GM19372 (cell line): Measurements from ENCODE around the gene COA6.
"Not testable (repeated sequence)": the region's sequence is repeated elsewhere in the genome, so short reads cannot be mapped to it uniquely, and the experiment has no call there.

Experiments used
- ATAC-seq: cut with Tn5 transposase; IDR thresholded peaks from one replicate; pipeline ENCODE4 v1.9.1; 2021; ENCODE audit warnings: mild to moderate bottlenecking, low read depth, moderate library complexity; ENCODE audit not compliant: unreplicated experiment

COA6 gene

DNA sequence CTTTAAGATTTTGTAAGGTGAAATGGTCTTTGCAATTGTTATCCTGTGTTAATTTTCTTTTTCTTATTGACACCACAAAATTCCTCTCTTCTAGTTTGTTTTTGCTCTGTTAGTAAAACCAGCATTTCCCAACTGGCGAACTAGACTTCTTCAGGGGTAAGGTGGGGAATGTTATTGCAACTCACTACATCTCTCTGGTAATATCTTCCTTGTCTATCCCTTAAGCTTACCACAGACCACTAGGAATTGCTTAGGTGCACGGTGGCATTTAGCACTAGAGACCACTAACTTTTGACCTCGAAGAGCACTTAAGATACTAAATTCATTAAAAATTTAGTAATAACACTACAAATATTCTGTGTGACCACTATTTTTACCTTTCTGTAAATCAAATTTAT is 4.2 kb upstream of the COA6 start:
- ATAC-seq = no peak

DNA sequence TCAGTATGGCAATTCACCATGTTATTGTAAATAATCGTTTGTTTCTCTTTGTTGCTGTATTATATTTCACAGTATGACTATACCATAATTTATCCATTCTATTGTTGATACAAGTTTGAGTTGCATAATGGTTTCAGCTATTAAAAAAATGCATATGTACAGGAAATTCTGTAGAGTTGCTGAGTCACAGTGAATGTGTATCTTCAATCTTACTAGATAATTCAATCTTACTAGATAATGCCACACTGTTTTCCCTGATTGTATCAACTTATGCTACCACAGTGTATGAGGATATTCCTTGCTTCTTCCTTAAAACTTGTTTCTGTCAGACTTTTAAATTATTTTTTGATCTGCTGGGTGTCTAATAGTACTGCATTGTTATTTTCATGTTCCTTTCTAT is 3.5 kb upstream of the COA6 start:
- no peak for ATAC-seq

DNA sequence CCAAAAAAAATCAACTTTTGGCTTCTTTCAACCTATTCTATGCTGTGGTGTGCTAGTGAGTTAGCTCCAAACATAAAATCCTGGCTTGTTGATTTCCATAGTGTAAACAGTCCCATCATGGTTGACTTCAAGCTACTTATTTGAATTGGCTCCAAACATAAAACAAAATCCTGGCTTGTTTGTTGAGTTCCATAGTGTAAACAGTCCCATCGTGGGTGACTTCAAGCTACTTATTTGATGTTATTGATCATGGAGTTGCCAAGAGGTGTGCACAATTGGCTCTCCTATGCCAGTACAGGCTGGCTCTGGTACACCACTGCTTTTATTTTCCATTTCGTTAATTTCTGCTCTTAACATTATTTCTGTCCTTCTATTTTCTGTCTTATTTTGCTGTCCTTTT is 1.8 kb upstream of the COA6 start:
- no peak for ATAC-seq

DNA sequence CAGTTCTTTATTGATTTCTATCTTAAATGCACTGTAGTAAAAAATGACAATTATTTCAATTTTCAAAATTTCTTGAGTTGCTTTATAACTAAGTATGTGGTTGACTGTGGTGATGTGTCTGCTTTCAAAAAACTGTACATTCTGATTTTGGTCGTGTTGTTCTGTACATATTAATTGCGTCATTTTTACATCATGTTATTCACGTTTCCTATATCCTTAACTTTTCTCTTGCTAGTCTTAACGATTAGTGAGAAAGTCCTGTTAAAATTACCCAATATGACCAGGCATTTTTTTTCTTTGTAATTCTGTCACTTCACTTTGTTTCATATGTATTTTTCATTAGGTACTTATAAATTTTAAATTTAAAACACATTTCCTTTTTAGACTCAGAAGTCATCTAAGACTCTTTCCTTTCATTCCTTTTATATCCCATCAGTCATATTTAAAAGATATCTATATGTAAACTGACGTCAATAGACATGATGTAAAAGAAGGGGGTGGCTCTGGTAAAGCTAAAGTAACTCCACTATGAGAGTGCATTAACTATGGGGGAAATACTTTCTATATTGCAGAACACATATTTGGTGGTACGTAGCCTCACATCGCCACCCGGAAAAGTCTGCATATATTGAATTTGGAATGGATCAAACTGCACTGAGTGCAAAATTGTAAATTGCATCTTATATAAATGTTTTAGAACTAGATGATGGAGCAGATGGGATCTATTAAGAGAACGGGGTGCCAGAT is 1.1 kb upstream of the COA6 start:
- no peak for ATAC-seq

DNA sequence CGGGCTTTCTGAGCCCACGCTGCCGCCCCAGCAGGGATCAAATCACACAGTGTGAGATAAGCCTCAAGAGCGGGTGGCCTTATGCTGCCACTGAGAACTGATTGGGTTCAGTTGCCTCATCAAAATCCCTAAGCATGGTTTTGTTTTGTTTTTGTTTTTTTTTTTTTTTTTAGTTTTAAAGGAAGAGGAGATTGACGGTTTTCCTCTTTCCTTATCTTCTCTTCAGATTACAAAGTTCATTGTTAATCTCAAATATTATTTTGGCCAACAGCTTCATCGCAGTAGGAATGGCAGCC is 651 bp downstream of the COA6 start:
- peak; percentile 20 for ATAC-seq

DNA sequence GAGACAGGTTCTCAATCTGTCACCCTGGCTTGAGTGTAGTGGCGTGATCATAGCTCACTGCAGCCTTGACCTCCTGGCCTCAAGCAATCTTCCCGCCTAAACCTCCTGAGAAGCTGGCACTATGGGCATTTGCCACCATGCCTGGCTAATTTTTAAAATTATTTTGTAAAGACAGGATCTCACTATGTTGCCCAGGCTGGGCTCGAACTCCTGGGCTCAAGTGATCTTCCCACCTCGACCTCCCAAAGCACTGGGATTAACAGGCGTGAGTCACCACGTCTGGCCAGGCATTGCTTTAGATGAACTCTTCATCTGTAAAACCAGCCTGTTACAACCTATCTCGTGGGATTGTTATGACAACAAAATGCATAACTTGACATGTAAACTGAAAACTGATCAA is 2.4 kb downstream of the COA6 start:
- no peak for ATAC-seq

DNA sequence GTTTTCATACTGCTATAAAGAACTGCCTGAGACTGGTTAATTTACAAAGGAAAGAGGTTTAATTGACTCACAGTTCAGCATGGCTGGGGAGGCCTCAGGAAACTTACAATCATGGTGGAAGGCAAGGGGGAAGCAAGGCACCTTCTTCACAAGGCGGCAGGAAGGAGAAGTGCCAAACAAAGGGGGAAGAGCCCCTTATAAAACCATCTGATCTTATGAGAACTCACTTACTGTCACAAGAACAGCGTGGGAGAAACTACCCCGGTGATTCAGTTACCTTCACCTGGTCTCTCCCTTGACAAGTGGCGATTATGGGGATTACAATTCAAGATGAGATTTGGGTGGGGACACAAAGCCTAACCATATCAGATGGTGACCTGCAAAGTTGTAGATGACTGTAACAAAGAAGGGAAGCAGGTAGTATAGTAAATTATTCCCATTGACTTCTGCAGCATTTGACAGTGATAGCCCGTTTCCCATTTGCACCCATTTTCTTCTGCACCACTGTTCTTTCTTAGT is 6.4 kb downstream of the COA6 start:
- ATAC-seq = not testable (repeated sequence)

DNA sequence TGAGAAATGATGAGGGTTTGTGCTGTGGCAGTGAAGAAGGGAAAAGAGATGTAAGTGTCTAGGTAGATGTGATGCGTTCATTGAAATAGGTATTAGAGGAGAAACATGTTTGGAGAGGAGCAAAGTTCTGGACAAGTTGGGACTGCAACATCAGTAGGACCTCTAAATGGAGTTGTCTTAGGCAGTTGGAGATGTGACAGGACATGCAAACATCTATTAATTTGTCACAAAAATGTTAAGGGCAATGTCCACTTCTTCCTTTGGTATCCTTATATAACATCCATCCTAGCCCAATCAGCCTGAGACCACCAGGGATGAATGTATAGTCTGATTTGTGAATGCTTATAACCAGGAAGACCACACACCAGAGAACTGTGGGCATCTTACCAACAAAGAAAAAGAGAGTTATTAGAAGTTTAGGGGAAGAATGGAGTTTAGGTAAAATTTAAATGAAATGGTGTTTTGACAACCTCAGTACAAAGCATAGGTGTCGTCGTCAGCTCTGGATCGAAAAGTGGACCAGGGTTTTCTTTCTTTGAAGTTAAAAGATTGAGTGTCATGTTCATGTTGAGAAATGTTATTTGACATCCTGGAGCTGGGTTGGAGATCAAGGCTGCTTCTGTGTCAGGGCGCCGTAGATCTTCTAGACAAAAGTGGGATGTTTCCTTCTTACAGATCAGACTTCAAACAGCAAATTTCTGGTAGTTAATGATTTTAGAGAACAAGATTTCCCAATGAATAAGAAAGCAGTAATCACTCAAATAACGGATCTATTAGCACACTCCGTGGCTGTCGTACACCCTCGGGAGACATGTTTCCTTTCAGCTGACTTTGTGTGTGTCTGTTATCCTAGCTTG is 8.7 kb downstream of the COA6 start:
- ATAC-seq = no peak

DNA sequence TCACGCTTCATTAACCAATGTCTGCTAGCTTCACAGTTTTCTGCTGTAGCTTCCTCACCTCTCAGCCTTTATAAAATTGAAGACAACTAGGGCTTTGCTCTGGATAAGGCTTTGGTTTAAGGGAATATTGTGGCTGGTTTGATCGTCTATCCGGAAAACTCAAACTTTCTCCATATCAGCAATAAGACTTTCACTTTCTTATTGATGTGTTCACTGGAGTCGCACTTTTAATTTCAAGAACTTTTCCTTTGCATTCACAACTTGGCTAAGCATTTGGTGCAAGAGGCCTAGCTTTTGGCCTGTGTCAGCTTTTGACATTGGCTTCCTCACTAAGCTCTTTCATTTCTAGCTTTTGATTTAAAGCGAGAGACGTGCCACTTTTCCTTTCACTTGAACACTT is 12.9 kb downstream of the COA6 start:
- ATAC-seq = no peak

DNA sequence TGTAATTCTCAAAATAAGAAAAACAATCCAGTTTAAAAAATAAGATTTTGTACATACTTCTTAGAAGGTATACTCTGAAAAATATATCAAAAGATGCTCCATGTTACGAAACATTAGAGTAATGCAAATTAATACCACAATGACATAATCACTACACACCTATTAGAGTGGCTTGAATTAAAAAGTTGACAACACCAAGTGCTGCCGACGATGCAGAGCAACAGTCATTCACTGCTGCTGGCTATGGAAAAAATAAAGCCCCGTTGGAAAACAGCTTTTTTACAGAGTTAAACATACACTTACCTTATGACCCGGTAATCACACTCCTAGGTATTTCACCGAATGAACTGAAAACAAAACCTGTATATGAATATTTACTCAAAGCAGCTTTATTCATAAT is 14.8 kb downstream of the COA6 start:
- ATAC-seq = no peak

GRCh38 chr1:234393190-234393589 is 19.9 kb downstream of the COA6 start:
- ATAC-seq = no peak

DNA sequence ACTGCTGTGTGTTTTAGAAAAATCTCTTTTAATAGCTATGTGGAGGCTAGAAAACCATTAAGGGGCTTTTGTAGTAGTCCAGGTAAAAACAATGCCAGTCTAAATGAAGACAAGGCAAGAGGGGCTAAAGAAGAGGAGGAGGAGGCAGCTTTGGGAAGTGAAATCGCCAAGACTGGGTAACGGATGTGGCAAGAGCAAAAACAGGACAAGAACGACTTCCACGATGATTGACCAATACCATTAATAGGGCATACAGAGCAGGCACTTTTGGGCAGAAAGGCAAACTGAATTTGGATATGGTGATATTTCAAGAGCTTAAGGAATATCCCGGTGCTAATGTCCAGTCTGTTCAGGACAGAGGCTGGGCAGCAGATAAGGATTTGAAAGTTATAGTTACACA is 22.0 kb downstream of the COA6 start:
- no peak for ATAC-seq

DNA sequence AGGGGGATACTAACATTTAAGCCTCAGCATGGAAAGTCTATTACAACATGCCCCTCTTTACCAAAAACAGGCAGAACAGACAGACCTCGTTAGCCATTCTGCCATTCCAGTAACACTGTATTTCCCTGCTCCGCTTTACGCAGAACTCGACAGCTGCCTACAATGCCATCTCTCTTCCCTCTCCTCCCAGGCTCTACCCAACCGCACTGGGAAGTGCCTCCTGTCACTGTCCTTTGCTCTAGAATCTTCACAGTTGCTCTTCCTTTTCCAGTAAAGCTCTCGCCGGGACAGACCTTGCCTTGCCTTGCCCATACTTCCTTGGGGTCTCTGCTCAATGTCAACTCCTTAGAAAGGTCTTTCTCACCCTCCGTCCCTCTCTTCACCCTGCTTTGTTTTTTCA is 22.8 kb downstream of the COA6 start:
- no peak for ATAC-seq

DNA sequence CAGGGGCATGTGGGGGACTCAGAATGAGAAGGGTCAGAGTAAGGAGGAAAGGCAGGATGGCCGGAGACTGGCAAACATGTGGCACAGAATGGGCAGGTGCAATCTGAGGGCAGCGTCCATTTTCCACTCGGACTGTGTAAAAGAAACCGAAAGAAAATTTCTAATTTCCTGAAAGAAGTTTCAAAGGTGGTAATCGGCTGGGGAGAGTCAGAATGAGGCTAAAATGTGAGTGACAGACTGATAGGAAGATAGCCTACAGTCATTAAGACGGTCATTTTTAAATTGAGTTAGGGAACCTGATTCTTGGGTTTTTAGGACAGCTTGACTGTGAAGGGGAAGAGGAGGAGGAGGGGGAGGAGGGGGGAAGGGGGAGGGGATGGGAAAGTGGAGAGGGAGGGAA is 23.6 kb downstream of the COA6 start:
- no peak for ATAC-seq

- no peak for ATAC-seq
Measured at GRCh38 chr1:234397732-234398131, 24.5 kb downstream of the COA6 start.

DNA sequence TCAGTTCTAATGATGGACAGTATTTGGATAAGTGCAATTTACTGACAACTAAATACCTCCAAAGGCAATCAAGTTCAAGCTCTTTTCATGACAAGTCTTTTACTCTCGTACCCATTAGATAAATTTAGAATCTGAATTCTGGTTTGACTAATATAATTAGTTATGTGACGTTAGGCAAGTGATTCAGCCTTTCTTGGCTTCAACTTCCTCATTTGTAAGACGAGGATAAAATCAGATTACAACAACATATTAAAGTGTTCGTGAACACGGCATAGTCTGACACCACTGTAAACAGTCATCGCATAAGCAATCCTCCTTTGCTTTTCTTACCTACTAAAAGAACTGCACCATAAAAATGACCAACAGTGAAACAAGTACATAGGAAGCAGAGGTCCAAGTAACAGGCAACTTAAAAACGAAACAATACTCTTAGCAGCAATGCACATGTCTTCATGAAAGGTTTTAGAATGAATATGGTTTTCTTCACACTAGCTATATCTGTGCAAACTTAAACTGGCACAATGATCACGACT is 25.7 kb downstream of the COA6 start:
- no peak for ATAC-seq

GRCh38 chr1:234399515-234399914 is 26.3 kb downstream of the COA6 start:
- ATAC-seq = not testable (repeated sequence)

DNA sequence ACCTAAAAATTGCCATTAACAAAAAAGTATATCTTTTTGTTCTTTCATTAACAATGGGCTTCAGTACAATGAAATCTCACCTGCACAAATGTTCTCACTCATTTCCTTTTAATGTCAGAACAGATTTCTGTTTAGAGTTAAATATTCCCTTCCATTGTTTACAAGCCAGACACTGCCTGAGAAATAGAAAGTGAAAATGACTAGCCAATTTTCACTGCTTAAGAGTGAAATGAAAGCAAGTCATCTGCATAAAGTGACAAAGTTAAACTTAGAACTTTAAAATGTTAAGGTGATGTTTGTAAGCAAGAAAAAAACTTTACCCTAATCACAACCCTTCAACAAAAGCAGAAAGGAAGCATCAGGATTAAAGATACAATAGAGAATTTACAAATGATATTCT is 27.5 kb downstream of the COA6 start:
- no peak for ATAC-seq

GRCh38 chr1:234401658-234402057 is 28.4 kb downstream of the COA6 start:
- no peak for ATAC-seq

GRCh38 chr1:234402939-234403338 is 29.7 kb downstream of the COA6 start:
- no peak for ATAC-seq

DNA sequence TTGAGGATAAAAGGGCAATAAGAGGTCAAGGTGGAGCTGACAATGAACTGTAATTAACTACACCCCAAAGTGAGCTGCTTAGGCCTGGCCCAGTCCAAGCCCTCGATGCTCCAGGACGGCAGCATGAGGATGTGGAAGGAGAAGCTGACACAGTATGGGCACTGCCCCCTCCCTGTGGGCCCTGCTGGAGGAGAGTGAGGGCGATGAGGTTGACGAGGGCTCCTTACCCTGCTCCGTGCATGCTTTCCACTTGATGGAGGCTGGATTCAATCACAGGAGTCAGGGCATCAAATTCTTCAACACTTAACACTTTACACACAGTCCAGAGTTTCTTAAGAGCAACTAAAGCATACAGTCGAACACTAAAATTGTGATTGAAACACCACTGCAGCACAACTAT is 32.4 kb downstream of the COA6 start:
- no peak for ATAC-seq

- ATAC-seq = no peak
Measured at GRCh38 chr1:234406871-234407270, 33.6 kb downstream of the COA6 start.
